HFF-Myc (cell line): ENCODE results near the gene ACVR1C.
"Not testable (repeated sequence)": the region's sequence is repeated elsewhere in the genome, so short reads cannot be mapped to it uniquely, and the experiment has no call there.

Source experiments
- DNase-seq: peaks from one replicate; pipeline ENCODE4 v3.0.0-alpha.2; 2011; ENCODE audit warnings: low read depth; ENCODE audit errors: extremely low read depth
- H3K4me3 ChIP-seq: replicated peaks from 2 replicates; pipeline ENCODE4 v1.5.1; 2011; ENCODE audit warnings: low read depth, mild to moderate bottlenecking, control low read depth, low read length
- TF ChIP-seq, protein P1 (sequence below): IDR thresholded peaks from 2 replicates; pipeline ENCODE4 v1.5.1; 2012; ENCODE audit warnings: mild to moderate bottlenecking, low read depth, low read length, control low read depth; ENCODE audit errors: missing control alignments

Gene ACVR1C

GRCh38 chr2:157528963-157529751, 99.5 kb downstream of the ACVR1C start:
- DNase-seq = no peak
- TF ChIP-seq, protein P1, sequence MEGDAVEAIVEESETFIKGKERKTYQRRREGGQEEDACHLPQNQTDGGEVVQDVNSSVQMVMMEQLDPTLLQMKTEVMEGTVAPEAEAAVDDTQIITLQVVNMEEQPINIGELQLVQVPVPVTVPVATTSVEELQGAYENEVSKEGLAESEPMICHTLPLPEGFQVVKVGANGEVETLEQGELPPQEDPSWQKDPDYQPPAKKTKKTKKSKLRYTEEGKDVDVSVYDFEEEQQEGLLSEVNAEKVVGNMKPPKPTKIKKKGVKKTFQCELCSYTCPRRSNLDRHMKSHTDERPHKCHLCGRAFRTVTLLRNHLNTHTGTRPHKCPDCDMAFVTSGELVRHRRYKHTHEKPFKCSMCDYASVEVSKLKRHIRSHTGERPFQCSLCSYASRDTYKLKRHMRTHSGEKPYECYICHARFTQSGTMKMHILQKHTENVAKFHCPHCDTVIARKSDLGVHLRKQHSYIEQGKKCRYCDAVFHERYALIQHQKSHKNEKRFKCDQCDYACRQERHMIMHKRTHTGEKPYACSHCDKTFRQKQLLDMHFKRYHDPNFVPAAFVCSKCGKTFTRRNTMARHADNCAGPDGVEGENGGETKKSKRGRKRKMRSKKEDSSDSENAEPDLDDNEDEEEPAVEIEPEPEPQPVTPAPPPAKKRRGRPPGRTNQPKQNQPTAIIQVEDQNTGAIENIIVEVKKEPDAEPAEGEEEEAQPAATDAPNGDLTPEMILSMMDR = no peak
- no peak overlapping the region for H3K4me3 ChIP-seq

DNA sequence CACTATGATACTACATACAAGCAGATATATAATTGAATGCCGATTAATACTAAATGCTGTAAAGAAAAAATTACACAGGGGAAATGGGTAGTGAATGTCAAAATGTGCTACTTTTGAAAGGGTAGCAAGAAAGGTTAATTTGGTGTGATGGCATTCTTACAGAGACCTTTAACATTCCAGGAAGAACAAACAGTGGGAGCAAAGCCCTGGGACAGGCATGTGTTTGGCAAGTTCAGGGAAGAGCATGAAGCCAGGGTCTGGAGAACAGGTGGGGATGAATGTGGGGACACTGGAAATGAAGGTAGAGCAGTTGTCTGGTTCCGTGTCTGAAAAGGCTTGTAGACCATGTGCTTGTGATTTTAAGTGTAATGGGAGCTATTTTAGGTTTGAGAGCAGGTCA, 102.6 kb downstream of the ACVR1C start:
- no peak overlapping the region for H3K4me3 ChIP-seq
- TF ChIP-seq, protein P1 = no peak
- no peak for DNase-seq

DNA sequence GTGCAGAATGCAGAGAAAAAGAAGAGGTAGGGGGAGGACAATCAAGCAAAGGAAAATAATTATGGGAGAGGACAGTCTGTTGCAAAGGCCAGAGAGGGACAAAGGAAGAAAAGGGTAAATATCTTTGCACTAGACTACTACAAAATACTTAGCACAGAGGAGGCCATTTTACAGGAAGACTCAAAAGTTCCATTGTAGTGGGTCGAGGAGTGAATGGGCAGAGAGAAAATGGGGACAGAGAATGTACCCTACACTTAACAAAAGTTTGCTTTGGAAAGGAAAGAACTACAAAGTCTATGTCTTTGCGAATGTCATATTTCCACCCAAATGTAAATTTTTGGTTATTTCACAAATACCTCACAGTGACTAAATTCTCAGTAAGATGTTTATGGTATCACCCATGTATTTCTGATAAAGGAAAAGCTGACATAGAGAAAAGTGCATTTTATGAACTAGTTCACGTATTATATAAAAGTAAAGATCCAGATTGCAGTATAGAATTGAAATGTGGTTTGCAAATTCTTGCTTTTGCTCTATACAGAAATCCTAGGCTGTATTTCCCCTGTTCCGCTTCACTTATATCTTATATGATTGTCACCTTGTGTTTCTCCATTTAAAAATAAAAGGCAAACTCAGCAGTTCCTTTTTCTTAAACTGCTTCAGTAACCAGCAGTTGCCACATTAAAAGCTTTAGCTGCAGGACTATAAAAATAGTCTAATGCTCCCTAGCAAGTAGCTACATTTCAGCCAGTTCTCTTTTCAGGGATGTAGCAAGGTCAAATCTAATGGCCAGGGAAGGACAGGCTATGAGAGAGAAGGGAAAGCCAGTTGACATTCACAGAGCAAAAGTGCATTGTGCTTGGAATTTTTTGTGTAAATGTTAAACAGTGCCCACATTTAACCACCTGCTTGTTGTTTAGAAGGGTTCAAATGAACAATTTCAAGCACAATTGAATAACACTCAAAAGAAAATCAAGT, 105.1 kb downstream of the ACVR1C start:
- DNase-seq = no peak
- no peak overlapping the region for H3K4me3 ChIP-seq
- TF ChIP-seq, protein P1 = no peak

DNA sequence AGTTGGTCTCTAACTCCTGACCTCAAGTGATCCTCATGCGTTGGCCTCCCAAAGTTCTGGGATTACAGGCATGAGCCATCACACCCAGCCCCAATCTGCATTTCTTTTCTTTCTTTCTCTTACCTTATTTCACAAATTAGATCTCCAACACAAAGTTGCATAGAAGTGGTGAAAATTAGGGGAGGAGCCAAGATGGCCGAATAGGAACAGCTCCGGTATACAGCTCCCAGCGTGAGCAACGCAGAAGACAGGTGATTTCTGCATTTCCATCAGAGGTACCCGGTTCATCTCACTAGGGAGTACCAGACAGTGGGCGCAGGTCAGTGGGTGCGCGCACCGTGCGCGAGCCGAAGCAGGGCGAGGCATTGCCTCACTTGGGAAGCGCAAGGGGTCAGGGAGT, 113.7 kb downstream of the ACVR1C start:
- H3K4me3 ChIP-seq, DNase-seq: not testable (repeated sequence)

- no peak overlapping the region for H3K4me3 ChIP-seq
- TF ChIP-seq, protein P1 = no peak
- DNase-seq = no peak
Measured at GRCh38 chr2:157509744-157510143, 118.9 kb downstream of the ACVR1C start.

DNA sequence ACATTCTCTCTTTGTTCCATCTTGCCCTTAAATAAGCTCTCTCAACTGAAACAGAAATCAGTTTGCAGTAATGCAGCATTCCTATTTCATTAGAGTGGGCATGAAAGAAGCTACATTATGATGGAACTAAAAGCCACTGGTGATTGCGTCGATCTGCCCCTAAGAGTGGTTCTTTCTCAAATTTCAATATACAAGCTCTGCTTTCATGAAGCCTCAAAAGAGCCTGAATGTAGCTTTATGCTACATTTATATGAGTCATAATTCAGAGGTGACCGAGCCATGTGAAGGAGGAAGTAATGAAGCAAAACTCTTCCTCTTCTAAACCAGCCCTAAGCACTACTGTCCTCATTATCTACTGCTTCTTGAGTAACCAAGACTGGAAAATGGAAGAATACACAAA, 120.0 kb downstream of the ACVR1C start:
- no peak for DNase-seq
- no peak overlapping the region for H3K4me3 ChIP-seq
- TF ChIP-seq, protein P1 = no peak

DNA sequence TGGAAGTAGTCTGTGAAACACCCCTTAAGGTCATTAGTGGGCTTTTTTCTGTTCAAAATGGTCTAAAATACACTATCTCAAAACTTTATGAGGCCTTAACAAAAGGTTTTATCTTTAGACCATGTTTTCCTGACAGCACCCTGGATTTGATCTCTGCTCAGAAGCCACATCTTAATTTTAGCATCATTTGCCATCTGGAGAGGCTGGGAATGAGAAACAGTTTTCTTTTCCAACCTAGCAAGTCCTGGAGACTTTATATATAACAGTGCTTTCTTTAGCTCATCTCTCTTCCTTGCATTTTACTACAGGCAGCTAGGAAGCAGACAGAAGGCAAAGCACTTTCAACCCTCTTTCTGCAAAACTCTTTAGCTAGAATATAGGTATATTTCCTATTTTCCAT, 122.1 kb downstream of the ACVR1C start:
- H3K4me3 ChIP-seq = no peak overlapping the region
- no peak for DNase-seq
- TF ChIP-seq, protein P1 = no peak
